Adrenal gland (tissue), 12 donors: ENCODE results near the gene SPCS3. TPM values are rescaled to one million over a fixed set of nuclear protein-coding genes. Genes with fewer than 3 reads are reported as not detected.
A peak's percentile ranks its signal among the peaks of the same experiment; 100 is the strongest.

ENCODE experiments used
- DNase-seq, 7 donors: peaks; one replicate each; pipeline ENCODE4 v3.0.0-alpha.2; 2019 to 2020
- H3K27ac ChIP-seq, 5 donors: fragments of 200-600 bp; sonication (generic) in 4 of 5; 1 replicate in 3 of 5; 2 replicates in 2 of 5; pipeline versions ENCODE4 v1.5.1 to v1.8.0; 2016 to 2020; ENCODE audit warnings: mild to moderate bottlenecking in 1 of 5
- H3K27me3 ChIP-seq: fragments of 200-600 bp; 2 replicates; pipeline ENCODE4 v1.8.0; 2021
- H3K36me3 ChIP-seq, 2 donors: fragments of 200-600 bp; replicated peaks in 1 of 2; 1 replicate in 1 of 2; 2 replicates in 1 of 2; pipeline versions ENCODE4 v1.5.1 to v1.8.0; 2018 to 2022
- H3K4me1 ChIP-seq, 2 donors: fragments of 200-600 bp; replicated peaks in 1 of 2; 1 replicate in 1 of 2; 2 replicates in 1 of 2; pipeline versions ENCODE4 v1.5.1 to v1.8.0; 2018 to 2021
- H3K4me3 ChIP-seq, 4 donors: fragments of 200-600 bp; sonication (generic) in 3 of 4; one replicate each; pipeline ENCODE4 v1.5.1; 2016 to 2018
- H3K9me3 ChIP-seq, 3 donors: fragments of 200-600 bp; sonication (generic) in 1 of 3; replicated peaks in 1 of 3; 1 replicate in 2 of 3; 2 replicates in 1 of 3; pipeline versions ENCODE4 v1.5.1 to v1.8.0; 2016 to 2021
- CTCF ChIP-seq, 6 experiments: fragments of 450-650 bp in 4 of 6; fragments of 200-600 bp in 2 of 6; sonication (generic) in 1 of 6; IDR thresholded peaks; 1 replicate in 5 of 6; 2 replicates in 1 of 6; pipeline versions ENCODE4 v1.5.1 to v1.8.0; 2016 to 2021; ENCODE audit warnings: antibody characterized with exemption in 6 of 6, mild to moderate bottlenecking in 2 of 6, moderate library complexity in 1 of 6
- POLR2A ChIP-seq, 2 donors: fragments of 450-650 bp; IDR thresholded peaks; one replicate each; pipeline ENCODE4 v1.6.1; 2017; ENCODE audit warnings: antibody characterized with exemption in 2 of 2, mild to moderate bottlenecking in 2 of 2, moderate library complexity in 1 of 2
- whole genome bisulfite sequencing, 4 donors: extraction: QIAGEN DNeasy Blood & Tissue Kit in 2 of 4; methylation state at CpG; one replicate each; pipeline versions ENCODE4 v1.1.5 to v1.1.7; 2013 to 2017; 5-methylcytosine and 5-hydroxymethylcytosine counted together
- intact Hi-C, 2 donors: fragments of 100-400 bp; cut with DNase I; formaldehyde crosslinking; loops; one replicate each; pipeline versions ENCODE4 v1.14.1 to v1.15.0; 2022 to 2023
- polyA plus RNA-seq, 3 donors: library from polyadenylated mRNA; stranded (reverse); fragments of 200-250 nt in 2 of 3; fragments of 350-450 nt in 1 of 3; fragmentation: Illumina TruSeq in 1 of 3; extraction: RNeasy Lipid Tissue Mini Kit (QIAGEN cat#74804) in 1 of 3; gene quantifications; one replicate each; pipeline ENCODE4 v1.2.3, GENCODE V29; 2013 to 2014
- total RNA-seq, 9 donors: library from RNA; depleted of rRNA in 4 of 9; stranded (reverse); fragments of >200 nt in 4 of 9; fragments of 120-200 nt in 1 of 9; fragmentation: NEBNext Ultra II Directional in 1 of 9; extraction: Animal tissue kit (Norgen Biotek cat#: 25700) in 1 of 9; gene quantifications; one replicate each; pipeline versions ENCODE4 v1.1.0 to v1.2.4, GENCODE V29; 2013 to 2023
- donor health status: healthy with polysubstance abuse.
- donor health status: Bipolar disorder and iron deficiency.
- donor health status: DM: yes; HTN: yes; CAD: no.
- donor health status: DM: no; HTN: no; CAD: no.
- donor health status: DM: no; HTN: no; CAD: no.
- donor health status: DM: yes; HTN: yes; CAD: no.

The SPCS3 gene
- total and polyA plus RNA-seq, 12 donors: 8.4 to 144 (median 49.1) TPM

GRCh38 chr4:176309046-176309445 is 10.7 kb upstream of the SPCS3 start:
- WGBS, 4 donors: 82 to 95% (median 85%) methylated on average over 2 of the region's 2 CpGs
- intact Hi-C loops: no loop called here
- TF ChIP-seq CTCF (IDR thresholded peaks at IDR 0.05): no peak
- no peak for TF ChIP-seq POLR2A (IDR thresholded peaks at IDR 0.05)
- no peak for DNase-seq
- Histone ChIP-seq H3K4me3 (no peak overlapping the region), H3K9me3 (no peaks in the 10 kb centered on the region), H3K4me1 (no peaks in the 10 kb centered on the region), H3K27me3 (no peaks in the 10 kb centered on the region), H3K36me3 (no peaks in the 10 kb centered on the region), H3K27ac (no peak overlapping the region)

- no peak for TF ChIP-seq CTCF (IDR thresholded peaks at IDR 0.05)
- TF ChIP-seq POLR2A (IDR thresholded peaks at IDR 0.05): no peak
- intact Hi-C loops: loop anchor here in 1 of 2 donors (10.0 kb wide), 1 partner anchor 115 kb away; the partner anchor contains the start of gene SPATA4
These were observed 10.0 kb upstream of the SPCS3 start for GRCh38 chr4:176309772-176310171.

GRCh38 chr4:176313596-176314336 is 6.0 kb upstream of the SPCS3 start:
- H3K27me3 ChIP-seq: no peaks in the 10 kb centered on the region
- intact Hi-C loops: loop anchor here in 1 of 2 donors (10.0 kb wide), 1 partner anchor 119 kb away; the partner anchor contains the start of gene SPATA4
- no peak for DNase-seq
- H3K4me3 ChIP-seq: no peak overlapping the region
- H3K27ac ChIP-seq: no peak overlapping the region
- no peaks in the 10 kb centered on the region for H3K36me3 ChIP-seq
- H3K4me1 ChIP-seq: peaks cover 0 to 2% of the 10 kb centered on the region in 2 donors
- H3K9me3 ChIP-seq: no peaks in the 10 kb centered on the region
- TF ChIP-seq POLR2A (IDR thresholded peaks at IDR 0.05) (no peak), CTCF (IDR thresholded peaks at IDR 0.05) (no peak)
- WGBS, 4 donors: 75 to 87% (median 77%) methylated on average over 7 of the region's 7 CpGs

More at GRCh38 chr4:176309772-176310171, 10.0 kb upstream of the SPCS3 start:
- H3K36me3 ChIP-seq: no peaks in the 10 kb centered on the region
- H3K27ac ChIP-seq: no peak overlapping the region
- H3K9me3 ChIP-seq: no peaks in the 10 kb centered on the region
- no peak for DNase-seq
- no peak overlapping the region for H3K4me3 ChIP-seq
- no peaks in the 10 kb centered on the region for H3K27me3 ChIP-seq
- no peaks in the 10 kb centered on the region for H3K4me1 ChIP-seq

GRCh38 chr4:176319151-176319703 is 539 bp upstream of the SPCS3 start:
- no peaks in the 10 kb centered on the region for H3K27me3 ChIP-seq
- intact Hi-C loops: loop anchor here in 1 of 2 donors (10.0 kb wide), 1 partner anchor 124 kb away; the partner anchor contains the start of gene SPATA4
- H3K27ac ChIP-seq: peak overlapping the region; percentile 53 to 98 (median 96)
- no peaks in the 10 kb centered on the region for H3K9me3 ChIP-seq
- no peaks in the 10 kb centered on the region for H3K36me3 ChIP-seq
- H3K4me3 ChIP-seq: peak overlapping the region; percentile 36 to 88 (median 62)
- no peak for TF ChIP-seq POLR2A (IDR thresholded peaks at IDR 0.05)
- no peak for TF ChIP-seq CTCF (IDR thresholded peaks at IDR 0.05)
- WGBS, 4 donors: 2% methylated on average over 13 of the region's 13 CpGs
- H3K4me1 ChIP-seq: peaks cover 0 to 34% of the 10 kb centered on the region in 2 donors
- no peak for DNase-seq
